ENCODE measurements around the gene TRAM2. TPM values are rescaled to one million over a fixed set of nuclear protein-coding genes. Genes with fewer than 3 reads are reported as not detected.

The TRAM2 gene
- total RNA-seq, 1 experiment from 2014 or later, result 21.2 TPM

- no peaks in the 10 kb centered on the region for H3K27me3 ChIP-seq (ENCODE audit: insufficient read depth, low read length)
- H2BK120ac ChIP-seq (ENCODE audit: low read depth, low read length, poor library complexity, severe bottlenecking), result no peak overlapping the region
Observed at GRCh38 chr6:52605610-52606185, 28.8 kb upstream of the TRAM2 start.

More at GRCh38 chr6:52605610-52606185, 28.8 kb upstream of the TRAM2 start:
- Mint-ChIP-seq H3K9me3 (peaks cover 2 to 3% of the 10 kb centered on the region in 2 experiments; a peak in 3 of 5 replicates), H3K36me3 (ENCODE audit: insufficient read depth in 1 of 3, low read depth in 3 of 3) (no peaks in the 10 kb centered on the region; a peak in 1 of 7 replicates), H3K27me3 (ENCODE audit: low read depth) (no peaks in the 10 kb centered on the region; the same call in 1 of the 2 replicates), H3K4me1 (no peaks in the 10 kb centered on the region), H3K27ac (no peak overlapping the region), H3K4me3 (no peak overlapping the region)
- no peaks in the 10 kb centered on the region for H4K20me1 ChIP-seq (ENCODE audit: control insufficient read depth, insufficient read depth, insufficient read length)
- H3K79me2 ChIP-seq (ENCODE audit: insufficient read depth, low read length), result no peaks in the 10 kb centered on the region
- H3T11ph ChIP-seq (ENCODE audit: low read length), result no peak overlapping the region
- no peaks in the 10 kb centered on the region for H3K9me3 ChIP-seq (ENCODE audit: control insufficient read depth, low read depth, low read length)
- no peaks in the 10 kb centered on the region for H3K79me1 ChIP-seq (ENCODE audit: insufficient read depth, low read depth, low read length, poor library complexity, severe bottlenecking)
- no peak overlapping the region for H3K27ac ChIP-seq (ENCODE audit: insufficient read length, low read depth, low read length)
- H3K18ac ChIP-seq (ENCODE audit: insufficient read length, low read depth, low read length), result no peak overlapping the region
- H2BK5ac ChIP-seq (ENCODE audit: insufficient read length, low read length), result no peak overlapping the region
- H2AK5ac ChIP-seq (ENCODE audit: insufficient read length, low read length), result no peak overlapping the region
- no peak overlapping the region for H3K4me2 ChIP-seq (ENCODE audit: insufficient read depth, insufficient read length, low read length)
- no peak overlapping the region for H3K56ac ChIP-seq (ENCODE audit: insufficient read length, low read depth, low read length)
- no CpG with 5 or more reads among the region's 5 CpGs for WGBS (ENCODE audit: extremely low coverage, insufficient read length, low lambda C conversion rate)
- no peak overlapping the region for H4K91ac ChIP-seq (ENCODE audit: insufficient read length, low read depth, low read length)
- no peaks in the 10 kb centered on the region for H3K23me2 ChIP-seq (ENCODE audit: insufficient read length, low read depth, low read length, poor library complexity, severe bottlenecking)
- no peak overlapping the region for H2BK12ac ChIP-seq (ENCODE audit: insufficient read length, low read depth, low read length)
- no peak for DNase-seq
- no peak overlapping the region for H3K23ac ChIP-seq (ENCODE audit: insufficient read length, low read depth, low read length)
- H2BK20ac ChIP-seq (ENCODE audit: low read depth, low read length, poor library complexity, severe bottlenecking), result no peak overlapping the region
- no peak overlapping the region for H3K9ac ChIP-seq (ENCODE audit: extremely low read depth, insufficient read length, low read length)
- H3K14ac ChIP-seq (ENCODE audit: insufficient read depth, low read length), result no peak overlapping the region
- H2AFZ ChIP-seq (ENCODE audit: low read length), result no peak overlapping the region
- TF ChIP-seq, protein P1, sequence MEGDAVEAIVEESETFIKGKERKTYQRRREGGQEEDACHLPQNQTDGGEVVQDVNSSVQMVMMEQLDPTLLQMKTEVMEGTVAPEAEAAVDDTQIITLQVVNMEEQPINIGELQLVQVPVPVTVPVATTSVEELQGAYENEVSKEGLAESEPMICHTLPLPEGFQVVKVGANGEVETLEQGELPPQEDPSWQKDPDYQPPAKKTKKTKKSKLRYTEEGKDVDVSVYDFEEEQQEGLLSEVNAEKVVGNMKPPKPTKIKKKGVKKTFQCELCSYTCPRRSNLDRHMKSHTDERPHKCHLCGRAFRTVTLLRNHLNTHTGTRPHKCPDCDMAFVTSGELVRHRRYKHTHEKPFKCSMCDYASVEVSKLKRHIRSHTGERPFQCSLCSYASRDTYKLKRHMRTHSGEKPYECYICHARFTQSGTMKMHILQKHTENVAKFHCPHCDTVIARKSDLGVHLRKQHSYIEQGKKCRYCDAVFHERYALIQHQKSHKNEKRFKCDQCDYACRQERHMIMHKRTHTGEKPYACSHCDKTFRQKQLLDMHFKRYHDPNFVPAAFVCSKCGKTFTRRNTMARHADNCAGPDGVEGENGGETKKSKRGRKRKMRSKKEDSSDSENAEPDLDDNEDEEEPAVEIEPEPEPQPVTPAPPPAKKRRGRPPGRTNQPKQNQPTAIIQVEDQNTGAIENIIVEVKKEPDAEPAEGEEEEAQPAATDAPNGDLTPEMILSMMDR (conservative IDR thresholded peaks at IDR 0.05), result no peak
- no peak overlapping the region for H3K4ac ChIP-seq (ENCODE audit: low read depth, low read length)
- no peaks in the 10 kb centered on the region for H3K4me1 ChIP-seq (ENCODE audit: insufficient read depth, low read length)
- H4K8ac ChIP-seq (replicated peaks; ENCODE audit: insufficient read length, low read depth, low read length), result no peak overlapping the region
- no peak overlapping the region for H4K5ac ChIP-seq (ENCODE audit: insufficient read length, low read depth, low read length)
- H2BK15ac ChIP-seq (ENCODE audit: low read depth, low read length), result no peak overlapping the region

Data from H9 (cell line).